CD4-positive, alpha-beta T cell treated with Interleukin-1 beta for 1 hour (primary cell): ENCODE measurements around the gene LRRC30.
A peak's percentile ranks its signal among the peaks of the same experiment; 100 is the strongest.

Source experiments
- DNase-seq, 2 donors: peaks; one replicate each; pipeline ENCODE4 v3.0.0-alpha.2; 2020 to 2022

Gene LRRC30

GRCh38 chr18:7242926-7243325 is 12.0 kb downstream of the LRRC30 start:
- DNase-seq: no peak

GRCh38 chr18:7248877-7249276 is 18.0 kb downstream of the LRRC30 start:
- no peak for DNase-seq

GRCh38 chr18:7254163-7254562 is 23.3 kb downstream of the LRRC30 start:
- DNase-seq: no peak

- DNase-seq: no peak
Measured at GRCh38 chr18:7255054-7255453, 24.2 kb downstream of the LRRC30 start.

- DNase-seq: no peak
Measured at GRCh38 chr18:7255643-7256042, 24.8 kb downstream of the LRRC30 start.

- DNase-seq: no peak
Measured at GRCh38 chr18:7256618-7257425, 25.9 kb downstream of the LRRC30 start.

GRCh38 chr18:7257426-7257740 is 26.5 kb downstream of the LRRC30 start:
- no peak for DNase-seq

- DNase-seq: no peak
Measured at GRCh38 chr18:7259475-7259874, 28.6 kb downstream of the LRRC30 start.

- no peak for DNase-seq
Measured at GRCh38 chr18:7261199-7261598, 30.3 kb downstream of the LRRC30 start.

GRCh38 chr18:7267973-7268372 is 37.1 kb downstream of the LRRC30 start:
- no peak for DNase-seq

- no peak for DNase-seq
Measured at GRCh38 chr18:7269942-7270341, 39.1 kb downstream of the LRRC30 start.

GRCh38 chr18:7272311-7273049 is 41.6 kb downstream of the LRRC30 start:
- DNase-seq: no peak

GRCh38 chr18:7273301-7273921 is 42.5 kb downstream of the LRRC30 start:
- peak in 1 of 2 donors; percentile 31 for DNase-seq

- no peak for DNase-seq
Measured at GRCh38 chr18:7281579-7281978, 50.7 kb downstream of the LRRC30 start.
